PC-3 (cell line): ENCODE data around the gene TMEM213. TPM values are rescaled to one million over a fixed set of nuclear protein-coding genes. Genes with fewer than 3 reads are reported as not detected.

ENCODE experiments used
- ATAC-seq: fragments of 200-7000 bp; cut with Tn5 transposase; 2 replicates; pipeline ENCODE4 v1.9.1; 2020; ENCODE audit warnings: mild to moderate bottlenecking, moderate library complexity
- BruUV-seq: library from RNA; stranded (reverse); fragments of 400-500 nt; replicated peaks from 2 replicates; lab custom pipeline; 2021; lab: Mats Ljungman, UMichigan
- CTCF ChIA-PET: fragments of 300-600 bp; sonication (Branson Sonifier 250); formaldehyde crosslinking; loops from one replicate; lab custom pipeline; 2022; ENCODE audit warnings: antibody characterized with exemption; lab: Charles Lee
- POLR2A ChIA-PET: fragments of 300-600 bp; sonication (Branson Sonifier 250); formaldehyde crosslinking; loops from one replicate; lab custom pipeline; 2022; ENCODE audit warnings: antibody characterized with exemption; ENCODE audit not compliant: unreplicated experiment; lab: Charles Lee
- DNase-seq: peaks from one replicate; pipeline ENCODE4 v3.0.0-alpha.2; 2015
- H2AFZ ChIP-seq: fragments of 300-600 bp; sonication (generic); 2 replicates; pipeline ENCODE4 v1.6.0; 2016; ENCODE audit warnings: antibody characterized with exemption, low read length
- H3F3A ChIP-seq: fragments of 300-600 bp; sonication (generic); one replicate; pipeline ENCODE4 v1.6.0; 2017; ENCODE audit warnings: antibody characterized with exemption, low read length, control low read depth, mild to moderate bottlenecking; ENCODE audit not compliant: unreplicated experiment
- H3K27ac ChIP-seq: fragments of 300-600 bp; sonication (generic); 2 replicates; pipeline ENCODE4 v1.5.1; 2016; ENCODE audit warnings: mild to moderate bottlenecking, low read length
- H3K27me3 ChIP-seq: fragments of 300-600 bp; sonication (generic); 2 replicates; pipeline ENCODE4 v1.6.1; 2016; ENCODE audit warnings: low read length, mixed read lengths
- H3K36me3 ChIP-seq: fragments of 300-600 bp; sonication (generic); 2 replicates; pipeline ENCODE4 v1.6.1; 2016; ENCODE audit warnings: low read depth, mixed run types, low read length, mixed read lengths
- H3K4me1 ChIP-seq: fragments of 300-600 bp; sonication (generic); 2 replicates; pipeline ENCODE4 v1.5.1; 2016; ENCODE audit warnings: low read length; ENCODE audit not compliant: insufficient read depth
- H3K4me2 ChIP-seq: fragments of 300-600 bp; sonication (generic); 2 replicates; pipeline ENCODE4 v1.6.0; 2016; ENCODE audit warnings: low read length
- H3K4me3 ChIP-seq: fragments of 300-600 bp; sonication (generic); 2 replicates; pipeline ENCODE4 v1.5.1; 2016; ENCODE audit warnings: mild to moderate bottlenecking, low read length, mixed read lengths
- H3K79me2 ChIP-seq: fragments of 300-600 bp; sonication (generic); 2 replicates; pipeline ENCODE4 v1.6.1; 2017; ENCODE audit warnings: low read length, mixed read lengths
- H3K9ac ChIP-seq: fragments of 300-600 bp; sonication (generic); 2 replicates; pipeline ENCODE4 v1.6.0; 2016; ENCODE audit warnings: mild to moderate bottlenecking, low read length
- H3K9me2 ChIP-seq: fragments of 300-600 bp; sonication (generic); replicated peaks from 2 replicates; pipeline ENCODE4 v1.6.1; 2016; ENCODE audit warnings: mixed run types, low read length, mixed read lengths
- H3K9me3 ChIP-seq: fragments of 300-600 bp; sonication (generic); 2 replicates; pipeline ENCODE4 v1.6.1; 2016; ENCODE audit warnings: low read length, mixed read lengths
- H4K20me1 ChIP-seq: fragments of 300-600 bp; sonication (generic); 2 replicates; pipeline ENCODE4 v1.6.1; 2016; ENCODE audit warnings: low read length, mixed read lengths
- EZH2 ChIP-seq: fragments of 300-600 bp; sonication (generic); IDR thresholded peaks from one replicate; pipeline ENCODE4 v1.6.1; 2017; ENCODE audit warnings: antibody characterized with exemption, mild to moderate bottlenecking, low read length; ENCODE audit not compliant: unreplicated experiment
- EZH2phosphoT487 ChIP-seq: fragments of 300-600 bp; sonication (generic); IDR thresholded peaks from 2 replicates; pipeline ENCODE4 v1.6.1; 2018; ENCODE audit warnings: mild to moderate bottlenecking, antibody characterized with exemption, low read length, borderline replicate concordance
- intact Hi-C: fragments of 100-400 bp; cut with micrococcal nuclease; formaldehyde crosslinking; loops from 2 replicates; pipeline ENCODE4 v1.9.0; 2023
- total RNA-seq: library from RNA; depleted of rRNA; stranded (reverse); fragments of >200 nt; gene quantifications from 2 replicates; pipeline ENCODE4 v1.2.3, GENCODE V29; 2014
- TF ChIP-seq, protein P1 (sequence below): fragments of 300-600 bp; sonication (generic); conservative IDR thresholded peaks from 2 replicates; pipeline ENCODE4 v1.5.1; 2017; ENCODE audit warnings: antibody characterized with exemption, low read depth, mild to moderate bottlenecking, low read length

The TMEM213 gene
- total RNA-seq, 1 experiment from 2014 or later = not detected

DNA sequence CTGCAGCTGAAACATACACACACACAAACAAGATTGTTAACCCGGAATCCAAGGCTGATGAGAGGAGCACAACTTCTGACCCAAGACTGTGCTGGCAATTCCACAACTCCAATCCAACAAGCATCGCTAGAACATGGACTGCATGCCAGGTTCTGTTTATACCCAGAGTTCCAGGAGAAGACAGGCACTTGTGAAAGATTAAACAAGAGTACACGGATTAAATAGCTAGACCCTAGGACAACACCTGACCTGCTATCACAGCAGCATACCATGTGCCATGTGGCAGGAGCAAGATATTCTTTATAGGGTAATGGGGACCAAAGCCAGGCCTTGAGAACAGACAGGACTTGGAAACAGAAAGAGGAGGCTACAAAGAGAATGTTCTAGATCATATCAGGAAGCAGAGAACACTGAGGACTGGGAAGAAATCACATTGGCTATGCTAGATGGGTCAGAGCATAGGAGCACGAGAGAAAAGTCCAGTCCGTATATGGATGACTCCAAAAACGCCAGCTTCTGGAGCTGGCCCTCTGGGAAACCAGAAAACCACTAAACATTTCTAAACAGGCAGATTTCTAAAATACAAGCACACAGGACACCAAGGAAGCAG is 83.9 kb downstream of the TMEM213 start:
- DNase-seq (no peak), ATAC-seq (no peak)
- no peaks in the 10 kb centered on the region for H4K20me1 ChIP-seq
- ChIA-PET POLR2A (no interaction called here), CTCF (no interaction called here)
- no peak overlapping the region for H3K4me2 ChIP-seq
- no peak overlapping the region for H3K9ac ChIP-seq
- H3K27me3 ChIP-seq = no peaks in the 10 kb centered on the region
- H3K4me3 ChIP-seq = no peak overlapping the region
- intact Hi-C loops = no loop called here
- no peaks in the 10 kb centered on the region for H3K9me2 ChIP-seq
- H3K27ac ChIP-seq = 0 out of 2 replicates have a peak overlapping the region, but pooled peaks have one; percentile 22
- H3K79me2 ChIP-seq = no peaks in the 10 kb centered on the region
- H3K9me3 ChIP-seq = no peaks in the 10 kb centered on the region
- TF ChIP-seq EZH2 = no peak
- TF ChIP-seq EZH2phosphoT487 = no peak
- TF ChIP-seq, protein P1, sequence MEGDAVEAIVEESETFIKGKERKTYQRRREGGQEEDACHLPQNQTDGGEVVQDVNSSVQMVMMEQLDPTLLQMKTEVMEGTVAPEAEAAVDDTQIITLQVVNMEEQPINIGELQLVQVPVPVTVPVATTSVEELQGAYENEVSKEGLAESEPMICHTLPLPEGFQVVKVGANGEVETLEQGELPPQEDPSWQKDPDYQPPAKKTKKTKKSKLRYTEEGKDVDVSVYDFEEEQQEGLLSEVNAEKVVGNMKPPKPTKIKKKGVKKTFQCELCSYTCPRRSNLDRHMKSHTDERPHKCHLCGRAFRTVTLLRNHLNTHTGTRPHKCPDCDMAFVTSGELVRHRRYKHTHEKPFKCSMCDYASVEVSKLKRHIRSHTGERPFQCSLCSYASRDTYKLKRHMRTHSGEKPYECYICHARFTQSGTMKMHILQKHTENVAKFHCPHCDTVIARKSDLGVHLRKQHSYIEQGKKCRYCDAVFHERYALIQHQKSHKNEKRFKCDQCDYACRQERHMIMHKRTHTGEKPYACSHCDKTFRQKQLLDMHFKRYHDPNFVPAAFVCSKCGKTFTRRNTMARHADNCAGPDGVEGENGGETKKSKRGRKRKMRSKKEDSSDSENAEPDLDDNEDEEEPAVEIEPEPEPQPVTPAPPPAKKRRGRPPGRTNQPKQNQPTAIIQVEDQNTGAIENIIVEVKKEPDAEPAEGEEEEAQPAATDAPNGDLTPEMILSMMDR = no peak
- peaks cover 20% of the 10 kb centered on the region for H3K4me1 ChIP-seq
- peaks cover 12% of the 10 kb centered on the region; the same call in 1 of the 2 replicates for H3K36me3 ChIP-seq
- H3F3A ChIP-seq = no peaks in the 10 kb centered on the region
- BruUV-seq = no TSS peak
- H2AFZ ChIP-seq = no peak overlapping the region

DNA sequence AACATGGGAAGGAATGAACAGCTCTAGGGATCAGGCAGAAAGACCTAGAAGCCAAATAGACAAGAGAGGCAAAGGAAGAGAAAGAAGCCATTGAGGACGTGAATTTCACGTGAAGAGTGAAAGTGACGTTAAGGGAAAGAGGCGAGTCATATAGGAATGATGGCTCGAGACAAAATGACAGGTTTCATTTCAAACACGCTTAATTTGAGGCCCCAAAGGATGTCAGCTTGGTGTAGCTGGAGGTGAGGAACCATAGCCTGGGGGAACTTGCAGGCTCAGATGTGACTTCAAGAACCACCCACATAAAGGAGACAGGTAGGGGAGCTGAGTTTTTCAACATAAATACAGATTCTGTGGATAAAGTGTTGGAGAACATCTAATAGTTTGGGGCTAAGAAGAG is 84.5 kb downstream of the TMEM213 start:
- no peak for ATAC-seq
- no peak for DNase-seq
- Histone ChIP-seq H3K4me2 (no peak overlapping the region), H3K27ac (no peak overlapping the region), H3K9me2 (no peaks in the 10 kb centered on the region), H4K20me1 (no peaks in the 10 kb centered on the region), H3F3A (no peaks in the 10 kb centered on the region), H3K4me3 (no peak overlapping the region), H3K79me2 (no peaks in the 10 kb centered on the region), H3K36me3 (peaks cover 12% of the 10 kb centered on the region; the same call in 1 of the 2 replicates), H3K9ac (no peak overlapping the region), H3K9me3 (no peaks in the 10 kb centered on the region), H2AFZ (no peak overlapping the region), H3K4me1 (peaks cover 14% of the 10 kb centered on the region), H3K27me3 (no peaks in the 10 kb centered on the region)
- intact Hi-C loops = no loop called here
- ChIA-PET POLR2A (no interaction called here), CTCF (no interaction called here)
- BruUV-seq = no TSS peak
- TF ChIP-seq, protein P1 = no peak
